NB4 (cell line): ENCODE data around the gene NEO1.

Source experiments
- MAX ChIP-seq: IDR thresholded peaks from 2 replicates; pipeline ENCODE4 v1.6.1; 2011; ENCODE audit warnings: low read depth, low read length
- MYC ChIP-seq: IDR thresholded peaks from 2 replicates; pipeline ENCODE4 v1.6.1; 2011; ENCODE audit warnings: low read depth, low read length
- POLR2A ChIP-seq: IDR thresholded peaks from 2 replicates; pipeline ENCODE4 v1.6.1; 2011; ENCODE audit warnings: mild to moderate bottlenecking; ENCODE audit not compliant: insufficient read length; ENCODE audit errors: extremely low read depth
- TF ChIP-seq, protein P1 (sequence below): IDR thresholded peaks from one replicate; pipeline ENCODE4 v1.5.1; 2012; ENCODE audit warnings: low read depth, low read length

DNA sequence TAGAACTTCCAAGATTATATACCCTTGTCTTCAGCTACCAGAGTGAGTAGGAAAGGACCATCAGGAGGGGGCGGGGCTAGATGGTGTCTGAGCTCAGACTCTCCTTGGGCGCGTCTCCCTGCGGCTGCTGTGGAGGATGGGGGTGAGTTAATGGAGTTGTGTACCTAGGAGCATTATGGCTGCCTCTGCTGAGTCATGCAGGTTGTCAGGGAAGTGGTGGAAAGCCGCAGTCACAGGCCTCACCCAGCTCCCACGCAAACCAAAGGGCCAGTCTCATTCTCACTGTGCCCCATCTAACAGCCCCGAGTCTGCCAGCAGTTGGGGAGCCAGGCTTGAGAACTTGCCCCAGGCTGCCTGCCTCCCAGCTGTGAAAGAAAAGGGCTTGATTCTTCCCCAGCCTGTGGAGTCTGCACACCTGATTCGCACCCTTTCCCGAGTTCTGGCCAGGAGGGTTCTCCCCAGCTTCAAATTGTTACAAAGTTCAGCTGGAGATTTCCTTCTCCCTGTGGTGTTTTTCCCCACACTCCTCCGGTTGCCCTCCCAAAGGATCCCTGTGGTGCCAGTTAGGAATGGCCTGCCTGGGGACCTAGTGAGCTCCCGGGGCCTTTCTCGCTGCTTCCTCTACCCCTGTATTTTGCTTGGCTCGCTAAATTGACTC, 173.2 kb downstream of the NEO1 start:
- no peak for TF ChIP-seq POLR2A
- TF ChIP-seq, protein P1, sequence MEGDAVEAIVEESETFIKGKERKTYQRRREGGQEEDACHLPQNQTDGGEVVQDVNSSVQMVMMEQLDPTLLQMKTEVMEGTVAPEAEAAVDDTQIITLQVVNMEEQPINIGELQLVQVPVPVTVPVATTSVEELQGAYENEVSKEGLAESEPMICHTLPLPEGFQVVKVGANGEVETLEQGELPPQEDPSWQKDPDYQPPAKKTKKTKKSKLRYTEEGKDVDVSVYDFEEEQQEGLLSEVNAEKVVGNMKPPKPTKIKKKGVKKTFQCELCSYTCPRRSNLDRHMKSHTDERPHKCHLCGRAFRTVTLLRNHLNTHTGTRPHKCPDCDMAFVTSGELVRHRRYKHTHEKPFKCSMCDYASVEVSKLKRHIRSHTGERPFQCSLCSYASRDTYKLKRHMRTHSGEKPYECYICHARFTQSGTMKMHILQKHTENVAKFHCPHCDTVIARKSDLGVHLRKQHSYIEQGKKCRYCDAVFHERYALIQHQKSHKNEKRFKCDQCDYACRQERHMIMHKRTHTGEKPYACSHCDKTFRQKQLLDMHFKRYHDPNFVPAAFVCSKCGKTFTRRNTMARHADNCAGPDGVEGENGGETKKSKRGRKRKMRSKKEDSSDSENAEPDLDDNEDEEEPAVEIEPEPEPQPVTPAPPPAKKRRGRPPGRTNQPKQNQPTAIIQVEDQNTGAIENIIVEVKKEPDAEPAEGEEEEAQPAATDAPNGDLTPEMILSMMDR: no peak
- no peak for TF ChIP-seq MAX
- no peak for TF ChIP-seq MYC
